Right lobe of liver (tissue), 6 donors: ENCODE measurements around the gene ACTN1. TPM values are rescaled to one million over a fixed set of nuclear protein-coding genes. Genes with fewer than 3 reads are reported as not detected.

Experiments
- ATAC-seq, 4 donors: fragments of 200-7000 bp; cut with Tn5 transposase; one replicate each; pipeline ENCODE4 v1.9.1; 2020; ENCODE audit warnings: mild to moderate bottlenecking in 4 of 4, moderate library complexity in 4 of 4
- DNase-seq, 3 donors: peaks; one replicate each; pipeline ENCODE4 v3.0.0-alpha.2; 2020
- H3K27ac ChIP-seq, 3 donors: fragments of 200-600 bp; one replicate each; pipeline ENCODE4 v1.8.0; 2022
- H3K27me3 ChIP-seq, 2 donors: fragments of 200-600 bp; one replicate each; pipeline ENCODE4 v1.8.0; 2022
- H3K36me3 ChIP-seq, 4 donors: fragments of 200-600 bp; sonication (generic) in 1 of 4; one replicate each; pipeline versions ENCODE4 v1.5.1 to v1.8.0; 2017 to 2022; ENCODE audit warnings: control low read depth in 1 of 4
- H3K4me1 ChIP-seq, 4 donors: fragments of 200-600 bp; sonication (generic) in 1 of 4; one replicate each; pipeline versions ENCODE4 v1.5.1 to v1.8.0; 2017 to 2022; ENCODE audit warnings: control low read depth in 1 of 4
- H3K4me3 ChIP-seq, 3 donors: fragments of 200-600 bp; one replicate each; pipeline ENCODE4 v1.8.0; 2022
- H3K9me3 ChIP-seq, 4 donors: fragments of 200-600 bp; sonication (generic) in 1 of 4; one replicate each; pipeline versions ENCODE4 v1.5.1 to v1.8.0; 2017 to 2022; ENCODE audit warnings: control low read depth in 1 of 4
- POLR2A ChIP-seq: fragments of 450-650 bp; IDR thresholded peaks from one replicate; pipeline ENCODE4 v1.6.1; 2017; ENCODE audit warnings: antibody characterized with exemption, mild to moderate bottlenecking
- WGBS: methylation state at CpG from one replicate; pipeline ENCODE4 v1.1.6; 2018; ENCODE audit warnings: low coverage, low lambda C conversion rate; ENCODE audit not compliant: insufficient coverage; ENCODE audit errors: missing lambda C conversion rate; 5-methylcytosine and 5-hydroxymethylcytosine counted together
- intact Hi-C, 2 donors: fragments of 100-400 bp; cut with DNase I; formaldehyde crosslinking; loops; one replicate each; pipeline versions ENCODE4 v1.11.2 to v1.14.1; 2022
- total RNA-seq, 6 experiments: library from RNA; depleted of rRNA in 2 of 6; stranded (reverse); fragments of >200 nt in 2 of 6; fragmentation: NEBNext Ultra II Directional in 3 of 6; extraction: Animal tissue kit (Norgen Biotek cat#: 25700) in 3 of 6; gene quantifications; one replicate each; pipeline versions ENCODE4 v1.1.0 to v1.2.4, GENCODE V29; 2016 to 2023
- TF ChIP-seq, protein P1 (sequence below), 4 donors: fragments of 200-600 bp in 3 of 4; fragments of 450-650 bp in 1 of 4; IDR thresholded peaks; one replicate each; pipeline versions ENCODE4 v1.5.1 to v1.8.0; 2016 to 2022; ENCODE audit warnings: antibody characterized with exemption in 4 of 4, mild to moderate bottlenecking in 2 of 4
- donor health status: DM: no; HTN: yes; CAD: no.
- donor health status: DM: no; HTN: no; CAD: no.
- donor health status: DM: no; HTN: no; CAD: no.
- donor health status: DM: no; HTN: yes; CAD: no.
- donor health status: DM: no; HTN: yes; CAD: no.

The ACTN1 gene
- total RNA-seq, 6 experiments from 2014 or later = 53.1 to 145 (median 100) TPM

DNA sequence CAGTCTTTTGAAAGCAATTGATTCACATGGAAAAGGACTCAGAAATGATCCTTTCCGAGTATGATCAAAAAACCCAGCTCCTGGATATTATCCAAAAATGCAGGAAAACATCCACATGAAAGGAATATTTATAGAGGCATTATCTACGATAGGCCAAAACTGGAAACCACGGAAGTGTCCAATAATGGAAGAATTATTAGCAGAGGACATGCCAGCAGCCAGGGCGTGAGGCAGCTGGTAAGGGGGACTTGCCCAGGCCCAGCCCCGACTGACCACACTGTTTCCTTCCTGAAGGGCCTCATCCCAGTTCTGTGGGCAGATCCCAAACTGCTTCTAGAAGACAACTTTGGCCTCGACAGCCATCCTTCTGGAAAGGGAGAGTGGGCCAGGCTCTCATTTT lies 20.5 kb downstream of the ACTN1 start:
- WGBS = 11% methylated on average over 6 of the region's 6 CpGs
- Histone ChIP-seq H3K36me3 (no peaks in the 10 kb centered on the region), H3K9me3 (no peaks in the 10 kb centered on the region), H3K27ac (peak overlapping the region in 1 of 3 donors; percentile 20), H3K27me3 (no peaks in the 10 kb centered on the region), H3K4me3 (no peak overlapping the region), H3K4me1 (peaks cover 0 to 36% (median 22%) of the 10 kb centered on the region in 4 donors)
- ATAC-seq (peak in 2 of 4 donors; percentile 5 to 7), DNase-seq (no peak)
- intact Hi-C loops = no loop called here
- TF ChIP-seq POLR2A = no peak
- TF ChIP-seq, protein P1, sequence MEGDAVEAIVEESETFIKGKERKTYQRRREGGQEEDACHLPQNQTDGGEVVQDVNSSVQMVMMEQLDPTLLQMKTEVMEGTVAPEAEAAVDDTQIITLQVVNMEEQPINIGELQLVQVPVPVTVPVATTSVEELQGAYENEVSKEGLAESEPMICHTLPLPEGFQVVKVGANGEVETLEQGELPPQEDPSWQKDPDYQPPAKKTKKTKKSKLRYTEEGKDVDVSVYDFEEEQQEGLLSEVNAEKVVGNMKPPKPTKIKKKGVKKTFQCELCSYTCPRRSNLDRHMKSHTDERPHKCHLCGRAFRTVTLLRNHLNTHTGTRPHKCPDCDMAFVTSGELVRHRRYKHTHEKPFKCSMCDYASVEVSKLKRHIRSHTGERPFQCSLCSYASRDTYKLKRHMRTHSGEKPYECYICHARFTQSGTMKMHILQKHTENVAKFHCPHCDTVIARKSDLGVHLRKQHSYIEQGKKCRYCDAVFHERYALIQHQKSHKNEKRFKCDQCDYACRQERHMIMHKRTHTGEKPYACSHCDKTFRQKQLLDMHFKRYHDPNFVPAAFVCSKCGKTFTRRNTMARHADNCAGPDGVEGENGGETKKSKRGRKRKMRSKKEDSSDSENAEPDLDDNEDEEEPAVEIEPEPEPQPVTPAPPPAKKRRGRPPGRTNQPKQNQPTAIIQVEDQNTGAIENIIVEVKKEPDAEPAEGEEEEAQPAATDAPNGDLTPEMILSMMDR (IDR thresholded peaks at IDR 0.05) = no peak

DNA sequence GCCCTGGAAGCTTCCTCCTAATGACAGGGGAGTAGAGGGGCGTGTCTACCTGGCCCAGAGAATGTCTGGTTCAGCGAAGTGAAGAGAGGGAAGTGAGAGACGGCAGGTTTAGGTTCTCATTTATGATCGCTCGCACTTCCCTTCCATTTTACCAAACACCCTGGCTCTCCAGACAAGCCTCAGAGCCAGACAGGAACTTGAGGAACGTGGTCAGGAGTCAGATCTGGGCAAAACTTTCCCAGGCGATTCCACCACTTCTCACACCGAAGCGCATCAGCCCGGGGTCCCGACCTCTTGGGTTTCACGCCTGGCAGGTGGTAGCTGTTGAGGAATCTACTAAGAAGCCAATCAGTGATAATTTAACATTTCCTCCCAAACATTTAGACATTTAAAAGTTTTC lies 21.3 kb downstream of the ACTN1 start:
- intact Hi-C loops = no loop called here
- H3K27ac ChIP-seq = peak overlapping the region in 2 of 3 donors; percentile 6 to 20
- TF ChIP-seq POLR2A = no peak
- TF ChIP-seq, protein P1 (IDR thresholded peaks at IDR 0.05) = no peak
- H3K9me3 ChIP-seq = no peaks in the 10 kb centered on the region
- H3K36me3 ChIP-seq = no peaks in the 10 kb centered on the region
- DNase-seq (no peak), ATAC-seq (no peak)
- no peak overlapping the region for H3K4me3 ChIP-seq
- WGBS = 36% methylated on average over 3 of the region's 12 CpGs
- H3K27me3 ChIP-seq = no peaks in the 10 kb centered on the region
- peaks cover 0 to 38% (median 23%) of the 10 kb centered on the region in 4 donors for H3K4me1 ChIP-seq

DNA sequence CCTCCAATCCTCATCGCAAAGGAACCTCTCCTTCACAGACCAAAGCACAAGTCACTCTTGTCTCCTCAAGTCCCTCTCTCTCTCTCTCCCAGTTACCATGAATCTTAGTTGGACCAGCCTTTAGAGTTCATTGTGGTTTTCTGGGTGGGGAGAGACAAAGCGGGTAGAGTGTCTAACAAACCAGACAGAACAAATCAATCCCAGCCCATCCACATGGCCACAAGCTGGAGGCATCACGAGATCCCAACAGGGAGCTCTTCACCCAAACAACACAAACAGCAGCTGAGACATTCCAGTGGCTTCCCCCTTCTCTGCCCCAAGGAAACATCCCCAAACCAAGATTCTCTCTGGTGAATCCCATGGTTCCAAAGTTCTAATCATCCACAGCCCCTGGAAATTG lies 22.4 kb downstream of the ACTN1 start:
- Histone ChIP-seq H3K4me3 (no peak overlapping the region), H3K9me3 (no peaks in the 10 kb centered on the region), H3K36me3 (no peaks in the 10 kb centered on the region), H3K27me3 (no peaks in the 10 kb centered on the region), H3K27ac (peak overlapping the region in 1 of 3 donors; percentile 64), H3K4me1 (peaks cover 0 to 48% (median 23%) of the 10 kb centered on the region in 4 donors)
- TF ChIP-seq, protein P1 (IDR thresholded peaks at IDR 0.05) = no peak
- no peak for TF ChIP-seq POLR2A
- ATAC-seq = no peak
- intact Hi-C loops = no loop called here
- DNase-seq = no peak
- WGBS = 83% methylated on average over 2 of the region's 3 CpGs

DNA sequence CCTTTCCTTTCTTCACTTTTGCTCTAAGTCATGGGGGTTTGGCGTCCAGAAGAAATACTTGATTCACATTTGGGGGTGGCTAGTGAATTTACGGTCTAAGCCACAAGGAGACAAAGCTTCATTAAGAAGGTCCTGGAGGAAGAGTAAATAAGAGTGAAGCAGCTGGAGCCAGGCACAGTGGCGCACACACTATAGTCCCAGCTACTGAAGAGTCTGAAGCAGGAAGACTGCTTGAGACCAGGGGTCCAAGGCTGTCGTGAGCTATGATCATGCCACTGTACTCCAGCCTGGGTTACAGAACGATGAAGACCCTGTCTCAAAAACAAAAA lies 23.3 kb downstream of the ACTN1 start:
- intact Hi-C loops = no loop called here
- WGBS = 34% methylated on average over 4 of the region's 5 CpGs
- Histone ChIP-seq H3K36me3 (no peaks in the 10 kb centered on the region), H3K9me3 (no peaks in the 10 kb centered on the region), H3K4me1 (peaks cover 0 to 53% (median 23%) of the 10 kb centered on the region in 4 donors), H3K4me3 (peak overlapping the region in 1 of 3 donors; percentile 0), H3K27me3 (no peaks in the 10 kb centered on the region), H3K27ac (peak overlapping the region; percentile 11 to 64 (median 33))
- DNase-seq (no peak), ATAC-seq (peak in 3 of 4 donors; percentile 4 to 17 (median 7))
- TF ChIP-seq, protein P1 (IDR thresholded peaks at IDR 0.05) = no peak
- TF ChIP-seq POLR2A = no peak
